Lung (tissue), 13 donors: Measurements from ENCODE around the gene ARMC2. TPM values are rescaled to one million over a fixed set of nuclear protein-coding genes. Genes with fewer than 3 reads are reported as not detected.

Experiments used
- ATAC-seq: fragments of 200-7000 bp; cut with Tn5 transposase; one replicate; pipeline ENCODE4 v1.9.1; 2020; ENCODE audit warnings: moderate number of reproducible peaks; ENCODE audit not compliant: insufficient read depth, low FRiP score
- DNase-seq, 3 donors: peaks; one replicate each; pipeline ENCODE4 v3.0.0-alpha.2; 2013 to 2017
- H3K27ac ChIP-seq, 2 donors: one replicate each; pipeline ENCODE4 v1.5.1; 2013; ENCODE audit warnings: mild to moderate bottlenecking in 2 of 2, moderate library complexity in 2 of 2, control low read depth in 1 of 2, inconsistent platforms in 1 of 2, low read depth in 1 of 2, low read length in 1 of 2
- H3K27me3 ChIP-seq, 3 donors: one replicate each; pipeline ENCODE4 v1.5.1; 2013; ENCODE audit warnings: low read length in 2 of 3; ENCODE audit not compliant: control insufficient read depth in 3 of 3, insufficient read depth in 3 of 3
- H3K36me3 ChIP-seq, 4 donors: one replicate each; pipeline ENCODE4 v1.5.1; 2013; ENCODE audit warnings: low read length in 4 of 4, mild to moderate bottlenecking in 1 of 4, moderate library complexity in 1 of 4; ENCODE audit not compliant: control insufficient read depth in 4 of 4, insufficient read depth in 4 of 4
- H3K4me1 ChIP-seq, 5 donors: one replicate each; pipeline ENCODE4 v1.5.1; 2013; ENCODE audit warnings: low read length in 5 of 5, mild to moderate bottlenecking in 2 of 5, moderate library complexity in 1 of 5; ENCODE audit not compliant: control insufficient read depth in 5 of 5, insufficient read depth in 5 of 5
- H3K4me3 ChIP-seq: one replicate; pipeline ENCODE4 v1.5.1; 2013; ENCODE audit warnings: mild to moderate bottlenecking, control low read depth, moderate library complexity
- H3K9ac ChIP-seq, 2 donors: one replicate each; pipeline ENCODE4 v1.5.1; 2013; ENCODE audit warnings: low read length in 2 of 2, control low read depth in 1 of 2; ENCODE audit not compliant: insufficient read depth in 1 of 2
- H3K9me3 ChIP-seq, 4 donors: one replicate each; pipeline ENCODE4 v1.5.1; 2013; ENCODE audit warnings: low read length in 3 of 4, mild to moderate bottlenecking in 1 of 4, moderate library complexity in 1 of 4; ENCODE audit not compliant: control insufficient read depth in 4 of 4, insufficient read depth in 3 of 4
- whole genome bisulfite sequencing, 2 donors: extraction: QIAGEN DNeasy Blood & Tissue Kit; methylation state at CpG; one replicate each; pipeline ENCODE4 v1.1.7; 2013; 5-methylcytosine and 5-hydroxymethylcytosine counted together
- polyA plus RNA-seq, 2 donors: library from polyadenylated mRNA; stranded (reverse); fragments of 200-250 nt; gene quantifications; one replicate each; pipeline ENCODE4 v1.2.1, GENCODE V29; 2013
- small RNA-seq: library from RNA; depleted of rRNA; stranded (forward); fragments of <200 nt; gene quantifications from one replicate; pipeline ENCODE3, GENCODE V24; 2014; ENCODE audit warnings: low replicate concordance
- total RNA-seq, 2 donors: library from RNA; depleted of rRNA in 1 of 2; stranded (reverse); fragments of >200 nt in 1 of 2; gene quantifications; one replicate each; pipeline ENCODE4 v1.2.1, GENCODE V29; 2014 to 2021
- TF ChIP-seq, protein P1 (sequence below): IDR thresholded peaks from 2 replicates; pipeline ENCODE4 v1.5.1; 2012; ENCODE audit warnings: mild to moderate bottlenecking; ENCODE audit errors: control extremely low read depth, extremely low read depth
- donor health status: control.
- donor health status: control.
- donor health status: Bipolar disorder and iron deficiency.
- donor health status: healthy.
- donor health status: DM: yes; HTN: yes; CAD: no.

The ARMC2 gene
- total and polyA plus RNA-seq, 4 donors = 2.9 to 16.5 (median 7.4) TPM

DNA sequence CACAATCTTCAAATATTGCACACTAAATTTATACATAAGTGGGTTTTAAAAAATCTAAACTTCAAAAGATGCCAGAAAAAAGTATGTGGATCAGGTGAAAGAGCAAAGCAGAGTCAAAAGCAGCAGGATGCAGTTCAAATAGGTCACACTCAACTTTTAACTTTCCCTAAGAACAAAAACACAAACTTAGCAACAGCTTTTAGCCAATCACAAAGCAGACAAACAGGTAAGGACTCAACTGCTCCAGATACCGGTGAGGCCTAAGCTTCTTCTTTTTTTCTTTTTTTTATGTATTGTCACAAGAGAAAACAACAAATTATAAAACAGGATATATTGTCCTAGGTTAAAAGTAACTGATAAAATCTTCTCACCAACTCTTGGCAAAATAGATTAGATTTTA is 171.7 kb downstream of the ARMC2 start:
- no peak for DNase-seq
- Histone ChIP-seq H3K27ac (no peak overlapping the region), H3K9ac (no peak overlapping the region), H3K4me3 (no peak overlapping the region), H3K4me1 (peaks cover 0 to 14% (median 3%) of the 10 kb centered on the region in 5 donors), H3K27me3 (no peaks in the 10 kb centered on the region), H3K36me3 (no peaks in the 10 kb centered on the region), H3K9me3 (no peaks in the 10 kb centered on the region)
- ATAC-seq = no peak
- 59 to 72% methylated on average over 1 of the region's 1 CpG for WGBS, 2 donors
- TF ChIP-seq, protein P1, sequence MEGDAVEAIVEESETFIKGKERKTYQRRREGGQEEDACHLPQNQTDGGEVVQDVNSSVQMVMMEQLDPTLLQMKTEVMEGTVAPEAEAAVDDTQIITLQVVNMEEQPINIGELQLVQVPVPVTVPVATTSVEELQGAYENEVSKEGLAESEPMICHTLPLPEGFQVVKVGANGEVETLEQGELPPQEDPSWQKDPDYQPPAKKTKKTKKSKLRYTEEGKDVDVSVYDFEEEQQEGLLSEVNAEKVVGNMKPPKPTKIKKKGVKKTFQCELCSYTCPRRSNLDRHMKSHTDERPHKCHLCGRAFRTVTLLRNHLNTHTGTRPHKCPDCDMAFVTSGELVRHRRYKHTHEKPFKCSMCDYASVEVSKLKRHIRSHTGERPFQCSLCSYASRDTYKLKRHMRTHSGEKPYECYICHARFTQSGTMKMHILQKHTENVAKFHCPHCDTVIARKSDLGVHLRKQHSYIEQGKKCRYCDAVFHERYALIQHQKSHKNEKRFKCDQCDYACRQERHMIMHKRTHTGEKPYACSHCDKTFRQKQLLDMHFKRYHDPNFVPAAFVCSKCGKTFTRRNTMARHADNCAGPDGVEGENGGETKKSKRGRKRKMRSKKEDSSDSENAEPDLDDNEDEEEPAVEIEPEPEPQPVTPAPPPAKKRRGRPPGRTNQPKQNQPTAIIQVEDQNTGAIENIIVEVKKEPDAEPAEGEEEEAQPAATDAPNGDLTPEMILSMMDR = no peak

DNA sequence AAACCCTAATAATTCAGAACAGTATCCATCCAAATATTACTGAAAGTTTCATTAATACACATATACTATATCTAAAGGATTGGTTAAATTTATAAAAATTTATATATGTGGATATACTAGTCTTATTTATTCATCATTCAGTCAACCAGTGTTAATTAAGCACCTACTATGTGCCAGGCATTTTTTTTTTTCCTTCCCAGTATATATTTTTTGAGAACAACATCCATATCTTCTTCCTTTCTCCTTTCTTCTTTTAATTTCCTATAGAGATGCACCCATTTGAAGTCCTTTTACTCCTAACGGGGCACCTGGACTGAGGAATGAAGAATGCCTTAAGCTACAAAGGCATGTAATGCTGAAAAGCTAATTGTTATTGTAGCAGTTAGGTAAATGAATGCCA is 173.6 kb downstream of the ARMC2 start:
- Histone ChIP-seq H3K4me1 (peaks cover 0 to 15% (median 0%) of the 10 kb centered on the region in 5 donors), H3K27me3 (no peaks in the 10 kb centered on the region), H3K9me3 (no peaks in the 10 kb centered on the region), H3K4me3 (no peak overlapping the region), H3K9ac (no peak overlapping the region), H3K27ac (no peak overlapping the region), H3K36me3 (no peaks in the 10 kb centered on the region)
- TF ChIP-seq, protein P1 = no peak
- DNase-seq = no peak
- 95 to 96% methylated on average over 1 of the region's 1 CpG for WGBS, 2 donors
- no peak for ATAC-seq

DNA sequence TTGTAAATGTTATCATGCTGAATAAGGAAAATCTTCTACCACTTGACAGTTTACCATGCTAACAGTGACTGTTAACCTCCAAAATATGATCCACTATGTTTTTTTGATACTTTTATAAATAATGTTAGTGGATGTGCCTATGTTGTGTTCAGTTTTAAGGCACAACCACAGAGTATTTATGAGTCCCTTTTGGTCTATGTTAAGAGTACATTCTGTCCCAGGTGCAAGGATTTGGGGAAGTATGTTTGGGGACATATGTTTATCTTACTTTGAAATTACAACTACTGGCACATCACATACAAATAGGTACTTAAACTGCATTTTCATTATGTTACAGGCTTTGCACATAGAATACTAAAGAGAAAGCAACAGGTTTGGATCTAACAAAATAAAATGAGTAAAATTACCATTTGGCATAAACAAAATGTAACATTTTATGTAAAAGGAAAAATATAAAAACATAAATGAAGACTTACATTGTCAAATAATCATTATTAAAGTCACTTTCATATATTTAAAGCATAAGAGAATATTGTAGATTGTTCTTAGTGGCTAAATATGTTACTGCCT is 175.2 kb downstream of the ARMC2 start:
- no peaks in the 10 kb centered on the region for H3K9me3 ChIP-seq
- no peak overlapping the region for H3K4me3 ChIP-seq
- no peak for ATAC-seq
- TF ChIP-seq, protein P1 = no peak
- H3K27ac ChIP-seq = no peak overlapping the region
- H3K4me1 ChIP-seq = peaks cover 0 to 18% (median 0%) of the 10 kb centered on the region in 5 donors
- no peaks in the 10 kb centered on the region for H3K27me3 ChIP-seq
- H3K9ac ChIP-seq = no peak overlapping the region
- DNase-seq = no peak
- no peaks in the 10 kb centered on the region for H3K36me3 ChIP-seq

Small RNA genes within 50 kb of the gene (small RNA-seq; reads per million reads assigned to genes)
- gene AL445189.2 (0.21 reads per million, percentile 13 among the genes with 10 or more reads in this experiment), gene Z95118.1 (not detected)

Other genes starting within 250 kb of the ARMC2 start
- gene SESN1, start 246.4 kb downstream of the ARMC2 start, total RNA-seq = 10 to 100 TPM; 23.2 to 69.8 TPM
- 10 to 100 TPM; 12.9 to 18.9 TPM for gene SESN1, start 246.4 kb downstream of the ARMC2 start, polyA plus RNA-seq
- gene CEP57L1, start 247.1 kb downstream of the ARMC2 start, total RNA-seq = 10 to 100 TPM in 1 of 2 donors, 1 to 10 TPM in 1; 9.3 to 44.3 TPM
- 1 to 10 TPM; 4.8 to 7.1 TPM for gene CEP57L1, start 247.1 kb downstream of the ARMC2 start, polyA plus RNA-seq